ENCODE measurements around the gene DUSP7. TPM values are rescaled to one million over a fixed set of nuclear protein-coding genes. Genes with fewer than 3 reads are reported as not detected.
A peak's percentile ranks its signal among the peaks of the same experiment; 100 is the strongest.

The DUSP7 gene
- total and polyA plus RNA-seq, 2 donors: 6.3 to 7.7 TPM

GRCh38 chr3:52082951-52083350 is 26.6 kb upstream of the DUSP7 start:
- H3K9me3 ChIP-seq (ENCODE audit: control insufficient read depth in 2 of 2, insufficient read depth in 1 of 2, low read length in 1 of 2): no peaks in the 10 kb centered on the region
- no peak overlapping the region for H3K27ac ChIP-seq (ENCODE audit: low read depth in 1 of 2, low read length in 1 of 2)
- H3K4me3 ChIP-seq (ENCODE audit: low read length in 2 of 2): no peak overlapping the region
- peaks cover 0 to 7% of the 10 kb centered on the region in 2 donors for H3K36me3 ChIP-seq (ENCODE audit: control insufficient read depth in 2 of 2, insufficient read depth in 2 of 2, low read length in 1 of 2)
- H3K27me3 ChIP-seq (ENCODE audit: control insufficient read depth in 2 of 2, insufficient read depth in 1 of 2, low read length in 1 of 2): no peaks in the 10 kb centered on the region
- H3K4me1 ChIP-seq (ENCODE audit: control insufficient read depth in 2 of 2, insufficient read depth in 2 of 2, low read length in 2 of 2): peaks cover 0 to 36% of the 10 kb centered on the region in 2 donors
- no peak for DNase-seq (ENCODE audit: low read depth in 6 of 9, low spot score in 9 of 9)
- 99% methylated on average over 8 of the region's 8 CpGs for whole genome bisulfite sequencing

GRCh38 chr3:52080830-52081719 is 24.7 kb upstream of the DUSP7 start:
- H3K27ac ChIP-seq (ENCODE audit: low read depth in 1 of 2, low read length in 1 of 2): no peak overlapping the region
- H3K4me1 ChIP-seq (ENCODE audit: control insufficient read depth in 2 of 2, insufficient read depth in 2 of 2, low read length in 2 of 2): peaks cover 0 to 27% of the 10 kb centered on the region in 2 donors
- 97% methylated on average over 21 of the region's 21 CpGs for WGBS
- H3K4me3 ChIP-seq (ENCODE audit: low read length in 2 of 2): no peak overlapping the region
- no peaks in the 10 kb centered on the region for H3K9me3 ChIP-seq (ENCODE audit: control insufficient read depth in 2 of 2, insufficient read depth in 1 of 2, low read length in 1 of 2)
- H3K36me3 ChIP-seq (ENCODE audit: control insufficient read depth in 2 of 2, insufficient read depth in 2 of 2, low read length in 1 of 2): peaks cover 7 to 10% of the 10 kb centered on the region in 2 donors
- no peak for DNase-seq (ENCODE audit: low read depth in 6 of 9, low spot score in 9 of 9)
- H3K27me3 ChIP-seq (ENCODE audit: control insufficient read depth in 2 of 2, insufficient read depth in 1 of 2, low read length in 1 of 2): no peaks in the 10 kb centered on the region

GRCh38 chr3:52079958-52080357 is 23.6 kb upstream of the DUSP7 start:
- H3K4me3 ChIP-seq (ENCODE audit: low read length in 2 of 2): no peak overlapping the region
- peaks cover 0 to 16% of the 10 kb centered on the region in 2 donors for H3K4me1 ChIP-seq (ENCODE audit: control insufficient read depth in 2 of 2, insufficient read depth in 2 of 2, low read length in 2 of 2)
- peaks cover 11 to 19% of the 10 kb centered on the region in 2 donors for H3K36me3 ChIP-seq (ENCODE audit: control insufficient read depth in 2 of 2, insufficient read depth in 2 of 2, low read length in 1 of 2)
- whole genome bisulfite sequencing: 98% methylated on average over 5 of the region's 5 CpGs
- no peak overlapping the region for H3K27ac ChIP-seq (ENCODE audit: low read depth in 1 of 2, low read length in 1 of 2)
- no peak for DNase-seq (ENCODE audit: low read depth in 6 of 9, low spot score in 9 of 9)
- H3K9me3 ChIP-seq (ENCODE audit: control insufficient read depth in 2 of 2, insufficient read depth in 1 of 2, low read length in 1 of 2): no peaks in the 10 kb centered on the region
- no peaks in the 10 kb centered on the region for H3K27me3 ChIP-seq (ENCODE audit: control insufficient read depth in 2 of 2, insufficient read depth in 1 of 2, low read length in 1 of 2)

GRCh38 chr3:52078781-52079560 is 22.6 kb upstream of the DUSP7 start:
- Histone ChIP-seq H3K27me3 (ENCODE audit: control insufficient read depth in 2 of 2, insufficient read depth in 1 of 2, low read length in 1 of 2) (no peaks in the 10 kb centered on the region), H3K36me3 (ENCODE audit: control insufficient read depth in 2 of 2, insufficient read depth in 2 of 2, low read length in 1 of 2) (peaks cover 16 to 29% of the 10 kb centered on the region in 2 donors), H3K27ac (ENCODE audit: low read depth in 1 of 2, low read length in 1 of 2) (no peak overlapping the region), H3K9me3 (ENCODE audit: control insufficient read depth in 2 of 2, insufficient read depth in 1 of 2, low read length in 1 of 2) (no peaks in the 10 kb centered on the region), H3K4me1 (ENCODE audit: control insufficient read depth in 2 of 2, insufficient read depth in 2 of 2, low read length in 2 of 2) (peaks cover 0 to 13% of the 10 kb centered on the region in 2 donors), H3K4me3 (ENCODE audit: low read length in 2 of 2) (no peak overlapping the region)
- WGBS: 98% methylated on average over 19 of the region's 19 CpGs
- no peak for DNase-seq (ENCODE audit: low read depth in 6 of 9, low spot score in 9 of 9)

- H3K27me3 ChIP-seq (ENCODE audit: control insufficient read depth in 2 of 2, insufficient read depth in 1 of 2, low read length in 1 of 2): no peaks in the 10 kb centered on the region
- no peak overlapping the region for H3K27ac ChIP-seq (ENCODE audit: low read depth in 1 of 2, low read length in 1 of 2)
- peaks cover 0 to 13% of the 10 kb centered on the region in 2 donors for H3K4me1 ChIP-seq (ENCODE audit: control insufficient read depth in 2 of 2, insufficient read depth in 2 of 2, low read length in 2 of 2)
- no peak overlapping the region for H3K4me3 ChIP-seq (ENCODE audit: low read length in 2 of 2)
- DNase-seq (ENCODE audit: low read depth in 6 of 9, low spot score in 9 of 9): peak in 2 of 9 donors; percentile 40 to 46
- 58% methylated on average over 3 of the region's 3 CpGs for WGBS
- H3K36me3 ChIP-seq (ENCODE audit: control insufficient read depth in 2 of 2, insufficient read depth in 2 of 2, low read length in 1 of 2): peaks cover 13 to 34% of the 10 kb centered on the region in 2 donors
- no peaks in the 10 kb centered on the region for H3K9me3 ChIP-seq (ENCODE audit: control insufficient read depth in 2 of 2, insufficient read depth in 1 of 2, low read length in 1 of 2)
Observed at GRCh38 chr3:52077925-52078324, 21.6 kb upstream of the DUSP7 start.

GRCh38 chr3:52076896-52077780 is 20.8 kb upstream of the DUSP7 start:
- Histone ChIP-seq H3K4me3 (ENCODE audit: low read length in 2 of 2) (no peak overlapping the region), H3K27ac (ENCODE audit: low read depth in 1 of 2, low read length in 1 of 2) (no peak overlapping the region), H3K27me3 (ENCODE audit: control insufficient read depth in 2 of 2, insufficient read depth in 1 of 2, low read length in 1 of 2) (no peaks in the 10 kb centered on the region), H3K36me3 (ENCODE audit: control insufficient read depth in 2 of 2, insufficient read depth in 2 of 2, low read length in 1 of 2) (peaks cover 13 to 34% of the 10 kb centered on the region in 2 donors), H3K9me3 (ENCODE audit: control insufficient read depth in 2 of 2, insufficient read depth in 1 of 2, low read length in 1 of 2) (no peaks in the 10 kb centered on the region), H3K4me1 (ENCODE audit: control insufficient read depth in 2 of 2, insufficient read depth in 2 of 2, low read length in 2 of 2) (peaks cover 0 to 13% of the 10 kb centered on the region in 2 donors)
- 97% methylated on average over 14 of the region's 14 CpGs for WGBS
- DNase-seq (ENCODE audit: low read depth in 6 of 9, low spot score in 9 of 9): no peak

- DNase-seq (ENCODE audit: low read depth in 6 of 9, low spot score in 9 of 9): no peak
- Histone ChIP-seq H3K4me3 (ENCODE audit: low read length in 2 of 2) (no peak overlapping the region), H3K4me1 (ENCODE audit: control insufficient read depth in 2 of 2, insufficient read depth in 2 of 2, low read length in 2 of 2) (peaks cover 0 to 10% of the 10 kb centered on the region in 2 donors), H3K9me3 (ENCODE audit: control insufficient read depth in 2 of 2, insufficient read depth in 1 of 2, low read length in 1 of 2) (no peaks in the 10 kb centered on the region), H3K27me3 (ENCODE audit: control insufficient read depth in 2 of 2, insufficient read depth in 1 of 2, low read length in 1 of 2) (no peaks in the 10 kb centered on the region), H3K27ac (ENCODE audit: low read depth in 1 of 2, low read length in 1 of 2) (no peak overlapping the region), H3K36me3 (ENCODE audit: control insufficient read depth in 2 of 2, insufficient read depth in 2 of 2, low read length in 1 of 2) (peaks cover 9 to 36% of the 10 kb centered on the region in 2 donors)
- 98% methylated on average over 7 of the region's 7 CpGs for WGBS
Observed at GRCh38 chr3:52073490-52073889, 17.1 kb upstream of the DUSP7 start.

GRCh38 chr3:52072471-52072870 is 16.1 kb upstream of the DUSP7 start:
- 98% methylated on average over 8 of the region's 8 CpGs for WGBS
- H3K4me3 ChIP-seq (ENCODE audit: low read length in 2 of 2): no peak overlapping the region

More at GRCh38 chr3:52072471-52072870, 16.1 kb upstream of the DUSP7 start:
- Histone ChIP-seq H3K27me3 (ENCODE audit: control insufficient read depth in 2 of 2, insufficient read depth in 1 of 2, low read length in 1 of 2) (no peaks in the 10 kb centered on the region), H3K27ac (ENCODE audit: low read depth in 1 of 2, low read length in 1 of 2) (no peak overlapping the region), H3K9me3 (ENCODE audit: control insufficient read depth in 2 of 2, insufficient read depth in 1 of 2, low read length in 1 of 2) (no peaks in the 10 kb centered on the region), H3K36me3 (ENCODE audit: control insufficient read depth in 2 of 2, insufficient read depth in 2 of 2, low read length in 1 of 2) (peaks cover 9 to 35% of the 10 kb centered on the region in 2 donors), H3K4me1 (ENCODE audit: control insufficient read depth in 2 of 2, insufficient read depth in 2 of 2, low read length in 2 of 2) (peaks cover 0 to 2% of the 10 kb centered on the region in 2 donors)
- no peak for DNase-seq (ENCODE audit: low read depth in 6 of 9, low spot score in 9 of 9)

Measured in thymus (tissue), 11 donors.